GM19468 (cell line): ENCODE measurements around the gene MAP1A.
"Not testable (repeated sequence)": the region's sequence is repeated elsewhere in the genome, so short reads cannot be mapped to it uniquely, and the experiment has no call there.

Experiments
- ATAC-seq: cut with Tn5 transposase; IDR thresholded peaks from one replicate; pipeline ENCODE4 v1.9.1; 2021; ENCODE audit warnings: mild to moderate bottlenecking, moderate library complexity, moderate number of reproducible peaks; ENCODE audit not compliant: unreplicated experiment; ENCODE audit errors: extremely low read depth

Gene MAP1A

DNA sequence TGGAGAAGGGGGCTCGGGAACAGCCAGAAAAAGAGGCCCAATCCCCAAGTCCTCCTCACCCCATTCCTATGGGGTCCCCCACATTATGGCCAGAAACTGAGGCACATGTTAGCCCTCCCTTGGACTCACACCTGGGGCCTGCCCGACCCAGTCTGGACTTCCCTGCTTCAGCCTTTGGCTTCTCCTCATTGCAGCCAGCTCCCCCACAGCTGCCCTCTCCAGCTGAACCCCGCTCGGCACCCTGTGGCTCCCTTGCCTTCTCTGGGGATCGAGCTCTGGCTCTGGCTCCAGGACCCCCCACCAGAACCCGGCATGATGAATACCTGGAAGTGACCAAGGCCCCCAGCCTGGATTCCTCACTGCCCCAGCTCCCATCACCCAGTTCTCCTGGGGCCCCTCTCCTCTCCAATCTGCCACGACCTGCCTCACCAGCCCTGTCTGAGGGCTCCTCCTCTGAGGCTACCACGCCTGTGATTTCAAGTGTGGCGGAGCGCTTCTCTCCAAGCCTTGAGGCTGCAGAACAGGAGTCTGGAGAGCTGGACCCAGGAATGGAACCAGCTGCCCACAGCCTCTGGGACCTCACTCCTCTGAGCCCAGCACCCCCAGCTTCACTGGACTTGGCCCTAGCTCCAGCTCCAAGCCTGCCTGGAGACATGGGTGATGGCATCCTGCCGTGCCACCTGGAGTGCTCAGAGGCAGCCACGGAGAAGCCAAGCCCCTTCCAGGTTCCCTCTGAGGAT, 10.6 kb downstream of the MAP1A start:
- no peak for ATAC-seq

DNA sequence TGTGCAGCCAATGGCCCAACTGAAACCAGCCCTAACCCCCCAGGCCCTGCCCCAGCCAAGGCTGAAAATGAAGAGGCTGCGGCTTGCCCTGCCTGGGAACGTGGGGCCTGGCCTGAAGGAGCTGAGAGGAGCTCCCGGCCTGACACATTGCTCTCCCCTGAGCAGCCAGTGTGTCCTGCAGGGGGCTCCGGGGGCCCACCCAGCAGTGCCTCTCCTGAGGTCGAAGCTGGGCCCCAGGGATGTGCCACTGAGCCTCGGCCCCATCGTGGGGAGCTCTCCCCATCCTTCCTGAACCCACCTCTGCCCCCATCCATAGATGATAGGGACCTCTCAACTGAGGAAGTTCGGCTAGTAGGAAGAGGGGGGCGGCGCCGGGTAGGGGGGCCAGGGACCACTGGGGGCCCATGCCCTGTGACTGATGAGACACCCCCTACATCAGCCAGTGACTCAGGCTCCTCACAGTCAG, 11.2 kb downstream of the MAP1A start:
- ATAC-seq, result no peak

DNA sequence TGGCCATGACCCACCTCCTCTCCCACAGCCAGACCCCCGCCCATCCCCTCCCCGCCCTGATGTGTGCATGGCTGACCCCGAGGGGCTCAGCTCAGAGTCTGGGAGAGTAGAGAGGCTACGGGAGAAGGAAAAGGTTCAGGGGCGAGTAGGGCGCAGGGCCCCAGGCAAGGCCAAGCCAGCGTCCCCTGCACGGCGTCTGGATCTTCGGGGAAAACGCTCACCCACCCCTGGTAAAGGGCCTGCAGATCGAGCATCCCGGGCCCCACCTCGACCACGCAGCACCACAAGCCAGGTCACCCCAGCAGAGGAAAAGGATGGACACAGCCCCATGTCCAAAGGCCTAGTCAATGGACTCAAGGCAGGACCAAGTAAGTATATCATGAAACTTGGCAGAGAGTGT, 11.7 kb downstream of the MAP1A start:
- no peak for ATAC-seq

DNA sequence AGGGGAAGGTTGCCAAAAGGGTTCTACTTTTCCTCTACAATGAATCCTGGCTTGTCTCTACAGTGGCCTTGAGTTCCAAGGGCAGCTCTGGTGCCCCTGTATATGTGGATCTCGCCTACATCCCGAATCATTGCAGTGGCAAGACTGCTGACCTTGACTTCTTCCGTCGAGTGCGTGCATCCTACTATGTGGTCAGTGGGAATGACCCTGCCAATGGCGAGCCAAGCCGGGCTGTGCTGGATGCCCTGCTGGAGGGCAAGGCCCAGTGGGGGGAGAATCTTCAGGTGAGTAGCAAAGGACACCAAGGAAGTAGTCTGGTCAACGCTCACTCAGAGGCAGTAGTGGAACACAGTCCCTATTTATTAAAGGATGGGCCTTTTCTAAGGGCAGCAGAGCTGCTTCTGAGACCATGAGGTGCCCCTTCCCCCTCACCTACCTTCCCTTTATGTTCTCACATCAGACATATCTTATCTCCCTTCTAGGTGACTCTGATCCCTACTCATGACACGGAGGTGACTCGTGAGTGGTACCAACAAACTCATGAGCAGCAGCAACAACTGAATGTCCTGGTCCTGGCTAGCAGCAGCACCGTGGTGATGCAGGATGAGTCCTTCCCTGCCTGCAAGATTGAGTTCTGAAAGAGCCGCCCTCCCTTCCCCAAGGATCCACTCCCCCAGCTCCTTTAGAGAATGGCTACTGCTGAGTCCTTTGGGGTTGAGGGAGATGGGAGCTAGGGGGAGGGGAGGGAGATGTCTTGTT, 12.4 kb downstream of the MAP1A start:
- no peak for ATAC-seq

DNA sequence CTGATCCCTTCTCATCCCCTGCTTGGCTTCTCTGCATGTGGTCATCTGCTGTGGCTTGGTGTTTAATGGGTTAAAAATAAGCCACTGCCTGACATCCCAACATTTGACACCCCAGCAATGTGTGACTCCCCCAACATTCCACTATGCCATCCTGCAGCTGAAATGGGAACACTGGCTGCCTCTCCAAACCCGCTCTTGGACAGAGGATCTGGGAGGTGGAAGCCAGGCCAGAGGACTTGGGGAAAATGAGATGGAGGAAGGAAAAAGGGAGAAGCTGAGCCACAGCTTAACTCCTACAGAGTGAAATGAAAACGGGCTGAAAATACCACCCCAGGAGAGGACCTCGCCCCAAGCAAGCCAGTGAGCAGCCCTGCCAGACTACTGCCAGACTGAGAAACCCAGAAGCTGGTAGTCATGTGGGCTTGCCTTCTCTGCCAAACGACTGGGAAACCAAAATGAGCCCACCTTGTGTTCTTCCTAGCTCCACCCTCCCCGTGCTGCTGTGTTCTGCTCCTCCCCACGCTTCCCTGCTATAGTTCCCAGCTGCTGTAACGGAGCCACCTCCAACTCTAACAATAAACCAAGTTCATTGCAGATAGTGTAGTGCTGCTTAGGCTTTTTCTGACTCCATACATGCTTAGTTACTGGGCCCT, 13.7 kb downstream of the MAP1A start:
- no peak for ATAC-seq

DNA sequence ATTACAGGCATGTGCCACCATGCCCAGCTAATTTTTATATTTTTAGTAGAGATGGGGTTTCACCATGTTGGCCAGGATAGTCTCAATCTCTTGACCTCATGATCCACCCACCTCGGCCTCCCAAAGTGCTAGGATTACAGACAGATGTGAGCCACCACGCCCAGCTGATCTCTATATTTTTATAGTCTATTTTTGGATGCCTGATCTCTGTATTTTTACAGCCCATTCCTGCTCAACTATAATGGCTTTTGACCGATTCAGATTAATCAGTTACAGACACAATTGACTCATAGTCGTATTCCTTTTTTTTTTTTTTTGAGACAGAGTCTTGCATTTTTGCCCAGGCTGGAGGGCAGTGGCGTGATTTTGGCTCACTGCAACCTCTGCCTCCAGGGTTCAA, 15.4 kb downstream of the MAP1A start:
- ATAC-seq, result not testable (repeated sequence)

DNA sequence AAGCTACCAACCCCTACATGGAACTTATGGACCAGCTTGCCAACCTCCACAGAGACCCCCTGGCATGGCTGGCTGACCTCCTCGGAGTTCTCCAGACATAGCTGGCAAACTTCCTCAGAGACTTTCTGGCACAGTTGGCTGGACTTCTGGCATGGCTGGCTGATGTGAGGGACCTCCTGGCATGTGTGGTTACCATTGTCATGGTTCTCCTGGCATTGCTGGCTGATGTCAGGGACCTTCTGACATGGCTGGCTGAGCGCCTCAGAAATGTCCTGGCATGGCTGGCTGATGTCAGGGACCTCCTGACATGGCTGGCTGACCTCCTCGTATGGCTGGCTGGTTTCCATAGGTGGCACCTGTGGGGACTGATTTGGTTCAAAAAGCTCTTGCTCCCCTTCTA, 17.5 kb downstream of the MAP1A start:
- ATAC-seq, result no peak

DNA sequence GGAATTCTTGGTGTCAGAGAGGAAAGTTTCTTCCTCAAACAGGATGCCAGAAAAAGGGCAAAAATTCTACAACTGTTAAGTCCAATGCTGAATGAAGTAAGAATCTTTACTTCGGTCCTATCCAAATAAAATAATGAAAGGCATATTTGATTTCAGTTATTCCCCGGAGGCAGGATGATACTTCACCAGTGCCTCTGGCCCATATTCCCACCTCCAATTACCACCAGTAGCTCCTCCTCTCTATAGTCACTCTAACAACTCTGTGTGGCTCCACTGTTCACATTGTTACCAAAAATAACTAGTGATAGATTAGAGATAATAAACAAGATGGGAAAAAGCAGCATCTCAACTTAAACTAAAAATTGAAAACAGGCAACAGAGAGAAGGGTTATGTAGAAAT, 20.7 kb downstream of the MAP1A start:
- no peak for ATAC-seq

DNA sequence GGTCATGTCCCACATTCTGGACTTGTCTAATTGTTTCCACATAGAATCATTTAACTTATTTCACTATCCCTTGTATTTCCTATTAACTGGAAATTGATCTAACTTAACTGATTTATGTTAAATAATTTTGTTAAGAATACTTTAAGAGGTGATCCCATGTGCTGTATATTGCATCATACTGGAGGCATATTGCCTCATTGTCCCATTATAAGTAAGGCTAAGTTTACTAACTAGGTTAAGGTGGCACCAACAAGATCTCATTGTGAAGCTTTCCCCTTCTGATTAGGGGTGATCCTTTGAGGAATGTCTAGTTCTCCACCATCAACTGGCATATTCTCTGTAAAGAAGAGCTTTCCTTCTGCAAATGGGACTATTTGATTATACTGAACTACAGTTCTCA, 24.4 kb downstream of the MAP1A start:
- no peak for ATAC-seq

DNA sequence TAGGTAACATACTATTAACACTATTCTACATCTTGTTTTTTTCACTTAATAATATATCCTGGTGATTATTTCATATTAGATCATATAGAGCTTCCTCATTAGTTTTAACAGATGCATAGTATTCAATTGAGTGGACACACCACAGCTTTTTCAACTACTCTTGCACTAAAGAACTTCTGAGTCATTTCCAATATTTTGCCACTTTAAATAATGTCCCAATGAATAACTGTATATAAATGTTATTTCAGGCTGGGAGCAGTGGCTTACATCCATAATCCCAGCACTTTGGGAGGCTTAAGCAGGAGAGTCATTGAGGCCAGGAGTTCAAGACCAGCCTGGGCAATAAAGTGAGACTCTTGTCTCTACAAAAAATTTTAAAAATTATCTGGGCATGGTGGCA, 26.9 kb downstream of the MAP1A start:
- ATAC-seq, result no peak

DNA sequence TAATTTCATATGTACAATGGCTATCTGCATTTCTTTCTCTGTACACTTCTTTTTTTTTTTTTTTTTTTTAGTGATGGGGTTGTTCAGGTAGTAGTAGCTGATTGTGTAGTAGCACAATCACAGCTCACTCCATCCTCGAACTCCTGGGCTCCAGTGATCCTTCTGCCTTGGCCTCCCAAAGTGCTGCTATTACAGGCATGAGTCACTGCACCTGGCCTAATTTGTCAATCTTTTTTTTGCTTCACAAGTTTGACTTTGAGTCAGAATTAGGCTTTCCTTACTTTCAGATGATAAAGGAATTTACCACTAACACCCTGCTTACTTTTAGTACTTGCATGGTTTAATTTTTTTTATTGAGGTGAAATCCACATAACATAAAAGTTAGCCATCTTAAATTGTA, 28.0 kb downstream of the MAP1A start:
- no peak for ATAC-seq

DNA sequence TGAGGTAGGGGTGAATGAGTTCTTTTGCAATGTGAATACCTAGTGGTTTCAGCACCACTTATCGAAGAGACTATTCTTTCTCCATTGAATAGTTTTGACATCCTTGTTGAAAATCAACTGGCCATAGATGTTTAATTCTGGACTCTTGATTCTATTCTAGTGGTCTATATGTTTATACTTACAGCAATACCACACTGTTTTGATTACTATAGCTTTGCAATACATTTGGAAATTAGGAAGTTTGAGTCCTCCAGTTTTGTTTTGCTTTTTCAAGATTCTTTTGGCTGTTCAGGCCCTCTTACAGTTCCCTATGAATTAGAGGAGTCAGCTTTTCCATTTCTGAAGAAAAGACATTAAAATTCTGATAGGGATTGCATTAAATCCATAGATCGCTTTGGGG, 30.1 kb downstream of the MAP1A start:
- ATAC-seq, result no peak

DNA sequence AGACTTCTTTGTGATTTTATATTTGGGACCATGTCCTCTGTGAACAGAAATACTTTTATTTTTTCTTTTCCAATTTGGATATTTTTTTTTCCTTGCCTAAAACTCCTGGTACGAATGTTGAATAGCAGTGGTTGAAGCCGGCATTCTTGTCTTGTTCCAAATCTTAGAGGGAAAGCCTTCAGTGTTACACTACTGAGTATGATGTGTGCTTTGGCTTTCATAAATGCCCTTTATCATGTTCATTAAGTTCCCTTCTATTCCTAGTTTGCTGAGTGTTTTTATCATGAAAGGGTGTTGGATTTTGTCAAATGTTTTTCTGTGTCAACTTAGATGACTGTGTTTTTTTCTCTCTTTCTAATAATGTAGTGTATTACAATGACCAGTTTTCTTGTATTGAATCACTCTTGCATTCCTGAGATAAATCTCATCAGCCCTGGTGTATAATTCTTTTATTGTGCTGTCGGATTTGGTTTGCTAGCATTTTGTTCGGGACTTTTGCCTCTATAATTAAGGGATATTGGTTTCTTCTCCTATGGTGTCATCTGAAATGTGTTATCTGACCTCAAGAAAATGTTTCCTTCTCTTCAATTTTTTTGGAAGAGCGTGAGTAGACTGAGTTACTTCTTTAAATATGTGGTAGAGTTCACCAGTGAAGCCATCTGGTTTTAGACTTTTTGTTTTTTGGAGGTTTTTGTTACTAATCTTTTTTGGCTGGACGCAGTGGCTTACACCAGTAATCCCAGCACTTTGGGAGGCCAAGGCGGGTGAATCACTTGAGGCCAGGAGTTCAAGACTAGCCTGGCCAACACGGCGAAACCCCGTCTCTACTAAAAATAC, 33.3 kb downstream of the MAP1A start:
- ATAC-seq, result no peak

DNA sequence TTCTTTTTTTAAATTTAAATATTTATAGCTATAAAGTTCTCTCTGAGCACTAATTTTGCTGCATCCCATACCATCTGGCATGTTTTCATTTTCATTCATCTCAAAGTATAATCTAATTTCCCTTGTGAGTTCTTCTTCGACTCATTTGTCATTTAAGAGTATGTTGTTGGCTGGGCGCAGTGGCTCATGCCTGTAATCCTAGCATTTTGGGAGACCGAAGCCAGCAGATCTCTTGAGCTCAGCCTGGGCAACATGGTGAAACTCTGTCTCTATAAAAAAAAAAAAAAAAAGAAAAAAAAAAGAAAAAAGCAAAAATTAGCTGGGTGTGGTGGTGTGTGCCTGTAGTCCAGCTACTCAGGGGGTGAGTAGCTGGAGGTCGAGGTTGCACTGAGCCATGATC, 34.8 kb downstream of the MAP1A start:
- ATAC-seq, result no peak

DNA sequence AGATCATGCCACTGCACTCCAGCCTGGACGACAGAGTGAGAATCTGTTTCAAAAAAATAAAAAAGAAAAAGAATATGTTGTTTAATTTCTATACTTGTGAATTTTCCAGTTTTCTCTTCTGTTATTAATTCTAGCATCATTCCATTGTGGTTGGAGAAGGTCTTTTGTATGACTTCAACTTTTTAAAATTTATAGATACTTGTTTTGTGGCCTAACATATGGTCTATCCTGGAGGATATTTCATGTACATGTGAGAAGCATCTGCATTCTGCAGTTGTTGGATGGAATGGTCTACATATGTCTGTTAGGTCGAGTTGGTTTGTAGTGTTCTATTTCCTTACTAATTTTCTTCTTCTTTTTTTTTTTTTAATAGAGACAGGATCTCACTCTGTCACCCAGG, 35.6 kb downstream of the MAP1A start:
- no peak for ATAC-seq

DNA sequence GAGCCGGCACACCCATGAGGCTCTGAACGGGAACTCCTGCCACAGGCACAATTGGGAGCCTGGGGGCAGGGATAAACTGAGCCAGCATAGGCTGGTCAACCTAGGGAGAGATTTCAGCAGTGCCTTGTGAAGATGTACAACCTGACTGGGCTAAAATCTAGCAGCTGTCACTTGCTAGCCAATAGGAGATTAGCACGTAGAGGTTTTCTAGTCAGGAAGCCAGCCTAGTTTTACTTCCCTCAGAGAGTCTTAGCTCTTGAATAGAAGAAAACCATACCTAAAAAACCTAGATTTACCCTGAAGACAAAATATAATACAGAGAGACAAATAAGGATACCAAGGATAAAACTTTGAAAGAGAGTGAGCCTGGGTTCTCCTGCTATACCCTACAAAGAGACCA, 45.3 kb downstream of the MAP1A start:
- not testable (repeated sequence) for ATAC-seq

DNA sequence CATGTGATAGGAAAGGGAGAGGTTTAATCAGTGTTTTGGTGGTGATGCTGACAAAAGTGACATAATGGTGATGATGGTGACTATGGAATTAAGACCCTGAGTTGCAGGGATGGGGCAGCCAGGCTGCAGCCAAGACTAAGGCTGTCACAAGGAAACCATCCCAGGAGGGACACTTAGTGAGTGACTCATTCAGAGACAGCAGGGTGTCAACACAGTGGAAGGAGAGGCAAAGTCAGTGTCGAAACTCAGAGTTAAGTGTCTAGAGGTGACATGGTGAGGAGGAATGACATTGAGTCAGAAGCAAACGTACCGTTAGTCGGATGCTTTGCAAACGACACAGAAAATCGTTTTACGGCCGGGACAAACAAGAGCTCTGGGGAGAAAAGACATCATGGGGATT, 46.4 kb downstream of the MAP1A start:
- not testable (repeated sequence) for ATAC-seq

DNA sequence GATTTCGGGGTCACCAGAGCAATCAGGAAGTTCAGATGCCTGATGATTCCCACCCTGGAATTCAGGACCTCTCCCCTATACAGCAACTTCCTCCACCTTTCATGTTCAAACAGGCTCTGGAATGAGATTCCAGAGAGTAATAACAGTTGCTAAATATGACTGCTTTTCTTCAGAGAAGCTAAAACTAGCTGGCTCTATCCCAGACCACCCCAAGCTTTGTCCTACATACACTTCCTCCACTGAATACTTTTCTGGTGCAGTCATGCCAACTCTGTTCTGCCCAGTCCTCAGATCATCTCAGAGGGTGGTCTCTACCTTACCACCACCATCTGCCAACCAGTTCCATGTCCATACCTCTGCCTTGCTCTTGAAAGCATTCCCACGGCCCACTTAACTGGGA, 49.2 kb downstream of the MAP1A start:
- ATAC-seq, result not testable (repeated sequence)

DNA sequence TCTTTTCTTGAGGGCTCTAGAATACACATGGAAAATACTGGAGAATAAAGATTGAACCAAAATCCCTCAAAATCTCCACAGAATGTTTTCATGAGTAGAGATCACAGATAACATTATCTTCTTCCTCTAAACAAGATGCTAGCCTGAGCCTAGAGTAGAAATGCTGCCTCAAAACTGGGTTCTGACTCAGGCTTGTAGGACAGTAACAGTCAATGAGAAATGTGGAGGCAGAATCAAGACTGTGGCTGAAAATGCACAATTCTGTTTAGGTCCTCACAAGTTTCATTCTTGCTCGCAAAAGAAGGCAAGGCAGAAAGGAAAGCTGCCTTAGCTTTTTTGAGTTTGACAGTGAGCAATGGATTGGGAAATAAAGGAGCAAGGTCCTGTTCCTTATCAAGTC, 57.2 kb downstream of the MAP1A start:
- not testable (repeated sequence) for ATAC-seq
